Mucosa of descending colon (tissue), 3 donors: ENCODE data around the gene C16orf78. TPM values are rescaled to one million over a fixed set of nuclear protein-coding genes. Genes with fewer than 3 reads are reported as not detected.

Experiments
- ATAC-seq: fragments of 200-7000 bp; cut with Tn5 transposase; one replicate; pipeline ENCODE4 v1.9.1; 2020; ENCODE audit warnings: mild to moderate bottlenecking, moderate library complexity
- DNase-seq, 3 donors: peaks; one replicate each; pipeline ENCODE4 v3.0.0-alpha.2; 2020
- H3K36me3 ChIP-seq: fragments of 200-600 bp; one replicate; pipeline ENCODE4 v1.8.0; 2021; ENCODE audit warnings: low read depth, mild to moderate bottlenecking
- H3K4me1 ChIP-seq: fragments of 200-600 bp; one replicate; pipeline ENCODE4 v1.8.0; 2021; ENCODE audit warnings: low read depth, mild to moderate bottlenecking
- H3K4me3 ChIP-seq: fragments of 200-600 bp; one replicate; pipeline ENCODE4 v1.8.0; 2021; ENCODE audit warnings: mild to moderate bottlenecking
- H3K9me3 ChIP-seq: fragments of 200-600 bp; one replicate; pipeline ENCODE4 v1.8.0; 2021; ENCODE audit warnings: mild to moderate bottlenecking
- CTCF ChIP-seq: fragments of 200-600 bp; IDR thresholded peaks from one replicate; pipeline ENCODE4 v1.8.0; 2022; ENCODE audit warnings: antibody characterized with exemption, mild to moderate bottlenecking
- intact Hi-C, 2 donors: fragments of 100-400 bp; cut with DNase I in 1 of 2; cut with micrococcal nuclease in 1 of 2; formaldehyde crosslinking; loops; one replicate each; pipeline versions ENCODE4 v1.11.0 to v1.11.1; 2022; cut with DNase I, micrococcal nuclease
- total RNA-seq, 3 donors: library from RNA; stranded (reverse); fragmentation: NEBNext Ultra II Directional in 2 of 3; extraction: Animal tissue kit (Norgen Biotek cat#: 25700) in 2 of 3; gene quantifications; one replicate each; pipeline versions ENCODE4 v1.2.1 to v1.2.4, GENCODE V29; 2021 to 2023
- donor health status: DM: no; HTN: no; CAD: no; lungs with moderate emphysema.
- donor health status: DM: no; HTN: no; CAD: no.
- donor health status: DM: no; HTN: yes; CAD: no.

The C16orf78 gene
- total RNA-seq, 3 donors from 2014 or later, result not detected

- Histone ChIP-seq H3K4me1 (no peaks in the 10 kb centered on the region), H3K36me3 (no peaks in the 10 kb centered on the region), H3K9me3 (no peaks in the 10 kb centered on the region), H3K4me3 (no peak overlapping the region)
- intact Hi-C loops, result no loop called here
- no peak for TF ChIP-seq CTCF
- no peak for ATAC-seq
- no peak for DNase-seq
Observed at GRCh38 chr16:49424961-49425360, 51.4 kb downstream of the C16orf78 start.

DNA sequence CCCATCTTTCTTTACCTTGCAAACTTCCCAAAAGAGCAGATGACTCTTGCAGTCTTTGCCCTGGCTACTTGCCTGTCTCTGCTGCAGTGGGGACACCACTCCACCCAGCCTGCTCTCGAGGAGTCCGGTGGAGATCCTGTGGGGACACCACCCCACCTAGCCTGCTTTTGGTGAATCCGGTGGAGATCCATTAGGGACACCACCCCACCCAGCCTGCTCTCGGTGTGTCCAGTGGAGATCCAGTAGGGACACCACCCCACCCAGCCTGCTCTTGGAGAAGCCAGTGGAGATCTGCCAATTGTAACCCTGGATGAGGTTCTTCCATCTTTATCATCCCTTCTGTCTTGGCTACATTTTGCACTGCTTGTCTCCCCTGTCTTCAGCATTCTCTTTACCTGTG is 54.2 kb downstream of the C16orf78 start:
- intact Hi-C loops, result no loop called here
- DNase-seq, result no peak
- no peaks in the 10 kb centered on the region for H3K9me3 ChIP-seq
- no peaks in the 10 kb centered on the region for H3K36me3 ChIP-seq
- no peak for TF ChIP-seq CTCF
- no peak overlapping the region for H3K4me3 ChIP-seq
- H3K4me1 ChIP-seq, result no peaks in the 10 kb centered on the region
- ATAC-seq, result no peak

GRCh38 chr16:49428808-49429207 is 55.2 kb downstream of the C16orf78 start:
- intact Hi-C loops, result no loop called here
- no peak for DNase-seq
- ATAC-seq, result no peak

GRCh38 chr16:49431040-49431439 is 57.4 kb downstream of the C16orf78 start:
- no peak overlapping the region for H3K4me3 ChIP-seq
- H3K4me1 ChIP-seq, result no peaks in the 10 kb centered on the region
- intact Hi-C loops, result no loop called here
- no peak for TF ChIP-seq CTCF
- no peaks in the 10 kb centered on the region for H3K36me3 ChIP-seq
- DNase-seq, result no peak
- no peaks in the 10 kb centered on the region for H3K9me3 ChIP-seq
- no peak for ATAC-seq

More at GRCh38 chr16:49428808-49429207, 55.2 kb downstream of the C16orf78 start:
- H3K4me1 ChIP-seq, result no peaks in the 10 kb centered on the region
- H3K4me3 ChIP-seq, result no peak overlapping the region
- TF ChIP-seq CTCF, result no peak
- no peaks in the 10 kb centered on the region for H3K9me3 ChIP-seq
- no peaks in the 10 kb centered on the region for H3K36me3 ChIP-seq

DNA sequence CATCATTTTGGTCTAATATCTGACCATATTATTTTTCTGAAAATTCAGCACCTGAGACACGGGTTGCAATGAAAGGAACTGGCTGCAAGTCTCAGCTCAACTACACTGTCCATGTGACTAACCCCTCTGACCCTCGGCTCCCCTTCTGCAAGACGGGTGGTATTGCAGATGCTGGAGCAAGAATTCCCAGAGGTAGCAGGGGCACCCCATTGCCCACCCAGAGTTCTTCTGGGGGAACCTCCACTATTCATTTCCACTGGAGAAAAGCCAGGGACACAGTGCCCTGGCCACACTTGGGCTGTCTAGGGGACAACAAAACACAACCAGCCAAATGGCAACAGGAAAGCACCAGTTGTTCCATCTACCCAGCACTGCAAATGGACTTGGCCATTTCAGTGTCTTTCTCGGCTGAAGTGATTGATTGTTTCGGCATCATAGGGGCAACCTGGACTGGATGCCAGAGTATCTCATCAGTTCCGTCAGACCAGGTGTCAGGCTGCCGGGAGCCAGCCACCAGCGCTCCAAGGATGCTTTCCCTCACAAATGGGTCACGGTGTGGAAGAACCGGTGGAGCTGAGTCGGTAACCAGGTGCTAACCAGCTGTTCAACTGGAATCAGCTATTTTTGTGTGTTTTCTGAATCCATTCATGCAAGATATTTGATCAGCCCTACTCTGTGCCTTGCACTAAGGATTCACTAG is 58.1 kb downstream of the C16orf78 start:
- H3K4me1 ChIP-seq, result no peaks in the 10 kb centered on the region
- H3K9me3 ChIP-seq, result no peaks in the 10 kb centered on the region
- no peak for TF ChIP-seq CTCF
- no peak overlapping the region for H3K4me3 ChIP-seq
- intact Hi-C loops, result no loop called here
- H3K36me3 ChIP-seq, result no peaks in the 10 kb centered on the region
- ATAC-seq (no peak), DNase-seq (no peak)

- H3K9me3 ChIP-seq, result no peaks in the 10 kb centered on the region
- no peak overlapping the region for H3K4me3 ChIP-seq
- intact Hi-C loops, result no loop called here
- no peaks in the 10 kb centered on the region for H3K36me3 ChIP-seq
- TF ChIP-seq CTCF, result no peak
- DNase-seq (no peak), ATAC-seq (no peak)
- H3K4me1 ChIP-seq, result no peaks in the 10 kb centered on the region
Observed at GRCh38 chr16:49434733-49435132, 61.1 kb downstream of the C16orf78 start.
